ENCODE measurements around the gene SERPINA12.

SERPINA12 gene

DNA sequence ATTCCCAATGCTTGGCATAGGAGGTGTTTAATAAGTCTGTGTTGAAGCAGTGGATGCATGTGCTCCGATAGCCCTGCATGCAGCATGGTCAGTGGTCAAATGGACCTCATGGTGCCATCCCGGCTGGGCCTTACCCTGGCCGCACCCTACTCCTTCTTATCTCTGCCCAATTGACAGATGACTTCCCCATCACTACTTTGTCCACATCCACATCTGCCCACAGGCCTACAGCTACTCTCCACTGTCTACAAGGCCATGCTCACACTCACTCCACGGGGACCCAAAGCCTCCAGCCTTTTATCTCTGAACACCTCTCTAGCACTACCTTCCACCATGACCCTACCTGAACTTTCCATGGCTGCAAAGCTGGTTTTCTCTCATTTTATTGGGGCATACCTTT is 68.1 kb downstream of the SERPINA12 start:
- Histone ChIP-seq H3K27me3 (ENCODE audit: insufficient read depth, low read length) (no peaks in the 10 kb centered on the region), H3K4me3 (ENCODE audit: low read depth, low read length, poor library complexity, severe bottlenecking) (no peak overlapping the region), H3F3A (ENCODE audit: insufficient read depth, low read length) (no peaks in the 10 kb centered on the region), H3K36me3 (ENCODE audit: insufficient read depth, low read length) (no peaks in the 10 kb centered on the region), H2AFZ (ENCODE audit: low read length) (no peak overlapping the region), H3K4me1 (ENCODE audit: insufficient read depth, low read length, severe bottlenecking) (no peaks in the 10 kb centered on the region), H3K9me3 (ENCODE audit: low read length) (no peaks in the 10 kb centered on the region), H3K79me2 (ENCODE audit: insufficient read depth, low read length) (no peaks in the 10 kb centered on the region), H4K20me1 (ENCODE audit: insufficient read depth, low read length) (no peaks in the 10 kb centered on the region), H3K4me2 (ENCODE audit: low read length) (no peak overlapping the region), H3K27ac (ENCODE audit: low read depth, low read length, poor library complexity, severe bottlenecking) (no peak overlapping the region), H3K9ac (ENCODE audit: low read length) (no peak overlapping the region), H3K9me2 (ENCODE audit: low read depth, low read length) (no peaks in the 10 kb centered on the region)
- TF ChIP-seq, protein P1, sequence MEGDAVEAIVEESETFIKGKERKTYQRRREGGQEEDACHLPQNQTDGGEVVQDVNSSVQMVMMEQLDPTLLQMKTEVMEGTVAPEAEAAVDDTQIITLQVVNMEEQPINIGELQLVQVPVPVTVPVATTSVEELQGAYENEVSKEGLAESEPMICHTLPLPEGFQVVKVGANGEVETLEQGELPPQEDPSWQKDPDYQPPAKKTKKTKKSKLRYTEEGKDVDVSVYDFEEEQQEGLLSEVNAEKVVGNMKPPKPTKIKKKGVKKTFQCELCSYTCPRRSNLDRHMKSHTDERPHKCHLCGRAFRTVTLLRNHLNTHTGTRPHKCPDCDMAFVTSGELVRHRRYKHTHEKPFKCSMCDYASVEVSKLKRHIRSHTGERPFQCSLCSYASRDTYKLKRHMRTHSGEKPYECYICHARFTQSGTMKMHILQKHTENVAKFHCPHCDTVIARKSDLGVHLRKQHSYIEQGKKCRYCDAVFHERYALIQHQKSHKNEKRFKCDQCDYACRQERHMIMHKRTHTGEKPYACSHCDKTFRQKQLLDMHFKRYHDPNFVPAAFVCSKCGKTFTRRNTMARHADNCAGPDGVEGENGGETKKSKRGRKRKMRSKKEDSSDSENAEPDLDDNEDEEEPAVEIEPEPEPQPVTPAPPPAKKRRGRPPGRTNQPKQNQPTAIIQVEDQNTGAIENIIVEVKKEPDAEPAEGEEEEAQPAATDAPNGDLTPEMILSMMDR (IDR thresholded peaks at IDR 0.05; ENCODE audit: low read length): no peak
- no peak for TF ChIP-seq EZH2 (IDR thresholded peaks at IDR 0.05; ENCODE audit: borderline replicate concordance, low read length)

DNA sequence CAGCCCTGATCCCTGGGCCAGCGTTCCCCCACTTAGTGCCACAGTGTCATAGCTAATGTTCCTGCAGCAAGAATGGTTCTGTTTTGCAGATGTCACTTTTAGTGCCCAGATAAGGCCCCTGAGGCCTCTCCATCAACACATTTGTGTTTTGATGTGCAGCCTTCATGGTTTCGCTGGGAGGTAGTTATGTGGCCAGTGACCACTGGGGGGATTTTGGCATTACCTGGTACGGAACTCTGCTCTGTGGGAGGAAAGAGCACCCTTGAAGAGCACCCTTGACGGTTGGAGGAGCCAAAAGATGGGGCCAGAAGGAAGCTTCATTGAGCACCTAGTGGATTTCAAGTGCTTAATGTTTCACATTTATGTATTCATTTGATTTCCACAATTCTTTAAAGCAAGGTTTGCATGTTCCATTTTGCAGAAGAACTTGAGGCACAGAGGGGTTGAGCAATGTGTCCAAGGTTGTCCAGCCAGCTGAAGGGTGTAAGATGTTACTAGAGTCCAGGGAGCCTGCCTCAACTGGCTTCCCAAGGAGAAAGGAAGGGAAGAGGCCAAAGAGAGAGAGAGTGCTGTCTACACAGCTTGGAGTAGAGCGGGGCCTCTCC is 69.7 kb downstream of the SERPINA12 start:
- no peak overlapping the region for H3K9ac ChIP-seq (ENCODE audit: low read length)
- H2AFZ ChIP-seq (ENCODE audit: low read length): no peak overlapping the region
- no peaks in the 10 kb centered on the region for H4K20me1 ChIP-seq (ENCODE audit: insufficient read depth, low read length)
- H3K9me3 ChIP-seq (ENCODE audit: low read length): no peaks in the 10 kb centered on the region
- H3K4me3 ChIP-seq (ENCODE audit: low read depth, low read length, poor library complexity, severe bottlenecking): no peak overlapping the region
- TF ChIP-seq EZH2 (IDR thresholded peaks at IDR 0.05; ENCODE audit: borderline replicate concordance, low read length): no peak
- H3K27me3 ChIP-seq (ENCODE audit: insufficient read depth, low read length): no peaks in the 10 kb centered on the region
- H3K27ac ChIP-seq (ENCODE audit: low read depth, low read length, poor library complexity, severe bottlenecking): no peak overlapping the region
- no peaks in the 10 kb centered on the region for H3K9me2 ChIP-seq (ENCODE audit: low read depth, low read length)
- H3F3A ChIP-seq (ENCODE audit: insufficient read depth, low read length): no peaks in the 10 kb centered on the region
- H3K4me1 ChIP-seq (ENCODE audit: insufficient read depth, low read length, severe bottlenecking): no peaks in the 10 kb centered on the region
- no peaks in the 10 kb centered on the region for H3K79me2 ChIP-seq (ENCODE audit: insufficient read depth, low read length)
- no peaks in the 10 kb centered on the region for H3K36me3 ChIP-seq (ENCODE audit: insufficient read depth, low read length)
- no peak overlapping the region for H3K4me2 ChIP-seq (ENCODE audit: low read length)
